LNCaP clone FGC (cell line): ENCODE results near the gene ADGRG4.
"Not testable (repeated sequence)": the region's sequence is repeated elsewhere in the genome, so short reads cannot be mapped to it uniquely, and the experiment has no call there.

ENCODE experiments used
- DNase-seq: peaks from one replicate; pipeline ENCODE4 v3.0.0-alpha.2; 2011; ENCODE audit warnings: low read depth
- H3K4me3 ChIP-seq: 2 replicates; pipeline ENCODE4 v1.5.1; 2011; ENCODE audit warnings: mild to moderate bottlenecking, low read depth, low read length, control low read depth
- TF ChIP-seq, protein P1 (sequence below): IDR thresholded peaks from 2 replicates; pipeline ENCODE4 v1.5.1; 2012; ENCODE audit warnings: mild to moderate bottlenecking; ENCODE audit not compliant: control insufficient read depth, insufficient read depth; ENCODE audit errors: extremely low read depth

ADGRG4 gene

DNA sequence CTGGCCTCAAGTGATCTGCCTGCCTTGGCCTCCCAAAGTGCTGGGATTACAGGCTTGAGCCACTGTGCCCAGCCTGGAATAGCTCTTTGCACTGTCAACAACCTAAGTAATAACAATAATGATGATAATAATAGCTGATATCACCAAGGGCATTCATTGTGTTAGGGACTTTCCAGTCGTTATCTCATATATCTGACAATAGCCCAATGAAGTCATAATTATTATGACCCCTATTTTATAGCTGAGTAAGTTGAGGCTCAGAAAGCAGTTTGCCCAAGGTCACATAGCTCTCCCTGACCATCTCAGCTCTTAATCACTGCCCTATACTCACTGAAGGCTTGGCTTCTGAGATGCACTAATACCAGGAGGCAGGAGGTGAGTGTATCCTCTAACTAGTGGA, 30.8 kb upstream of the ADGRG4 start:
- no peak for DNase-seq
- TF ChIP-seq, protein P1, sequence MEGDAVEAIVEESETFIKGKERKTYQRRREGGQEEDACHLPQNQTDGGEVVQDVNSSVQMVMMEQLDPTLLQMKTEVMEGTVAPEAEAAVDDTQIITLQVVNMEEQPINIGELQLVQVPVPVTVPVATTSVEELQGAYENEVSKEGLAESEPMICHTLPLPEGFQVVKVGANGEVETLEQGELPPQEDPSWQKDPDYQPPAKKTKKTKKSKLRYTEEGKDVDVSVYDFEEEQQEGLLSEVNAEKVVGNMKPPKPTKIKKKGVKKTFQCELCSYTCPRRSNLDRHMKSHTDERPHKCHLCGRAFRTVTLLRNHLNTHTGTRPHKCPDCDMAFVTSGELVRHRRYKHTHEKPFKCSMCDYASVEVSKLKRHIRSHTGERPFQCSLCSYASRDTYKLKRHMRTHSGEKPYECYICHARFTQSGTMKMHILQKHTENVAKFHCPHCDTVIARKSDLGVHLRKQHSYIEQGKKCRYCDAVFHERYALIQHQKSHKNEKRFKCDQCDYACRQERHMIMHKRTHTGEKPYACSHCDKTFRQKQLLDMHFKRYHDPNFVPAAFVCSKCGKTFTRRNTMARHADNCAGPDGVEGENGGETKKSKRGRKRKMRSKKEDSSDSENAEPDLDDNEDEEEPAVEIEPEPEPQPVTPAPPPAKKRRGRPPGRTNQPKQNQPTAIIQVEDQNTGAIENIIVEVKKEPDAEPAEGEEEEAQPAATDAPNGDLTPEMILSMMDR: no peak
- no peak overlapping the region for H3K4me3 ChIP-seq

DNA sequence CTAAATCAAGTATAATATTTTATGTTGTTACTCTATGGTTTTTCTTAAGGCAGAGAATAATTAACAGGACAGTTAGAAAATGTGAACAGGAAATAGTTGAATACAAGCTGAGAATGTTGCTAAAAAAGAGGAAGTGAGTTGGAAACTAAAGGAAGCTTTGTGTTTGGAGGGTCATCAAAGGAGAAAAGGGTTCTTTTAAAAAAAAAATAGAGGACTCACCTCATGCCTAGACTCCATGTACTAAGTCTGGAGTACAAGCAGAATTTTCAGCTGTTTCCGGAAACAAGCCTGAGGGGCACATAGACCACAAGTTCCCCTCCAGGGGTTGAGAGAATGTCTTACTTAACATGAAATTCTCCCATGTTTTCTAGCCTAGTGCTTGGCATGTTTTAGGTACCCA, 29.5 kb upstream of the ADGRG4 start:
- H3K4me3 ChIP-seq: no peak overlapping the region
- TF ChIP-seq, protein P1: no peak
- DNase-seq: no peak

GRCh38 chrX:136272325-136272724, 28.4 kb upstream of the ADGRG4 start:
- TF ChIP-seq, protein P1: no peak
- H3K4me3 ChIP-seq: no peak overlapping the region
- no peak for DNase-seq

DNA sequence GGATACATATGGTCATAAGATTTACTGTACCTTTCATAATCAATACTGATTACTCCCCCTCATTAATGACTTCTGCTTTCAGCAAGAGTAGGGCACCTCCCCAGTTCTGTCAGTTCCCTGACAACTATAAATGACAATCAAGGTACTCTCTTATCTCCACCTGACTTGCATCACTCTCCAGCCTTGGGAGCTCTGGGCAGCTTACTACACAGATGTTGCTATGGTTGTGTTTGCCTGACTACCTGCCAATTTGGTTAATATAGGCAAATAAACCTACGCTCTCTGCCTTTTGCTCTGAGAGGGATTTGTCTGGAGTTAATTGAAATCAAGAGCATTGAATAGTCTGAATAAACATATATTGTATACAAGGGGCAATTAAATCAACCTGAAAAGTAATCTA, 26.8 kb upstream of the ADGRG4 start:
- no peak overlapping the region for H3K4me3 ChIP-seq
- DNase-seq: peak; percentile 19
- TF ChIP-seq, protein P1: no peak

GRCh38 chrX:136275553-136275952, 25.2 kb upstream of the ADGRG4 start:
- no peak overlapping the region for H3K4me3 ChIP-seq
- no peak for DNase-seq
- TF ChIP-seq, protein P1: no peak

- not testable (repeated sequence) for H3K4me3 ChIP-seq, DNase-seq
Observed at GRCh38 chrX:136286375-136286774, 14.4 kb upstream of the ADGRG4 start.

DNA sequence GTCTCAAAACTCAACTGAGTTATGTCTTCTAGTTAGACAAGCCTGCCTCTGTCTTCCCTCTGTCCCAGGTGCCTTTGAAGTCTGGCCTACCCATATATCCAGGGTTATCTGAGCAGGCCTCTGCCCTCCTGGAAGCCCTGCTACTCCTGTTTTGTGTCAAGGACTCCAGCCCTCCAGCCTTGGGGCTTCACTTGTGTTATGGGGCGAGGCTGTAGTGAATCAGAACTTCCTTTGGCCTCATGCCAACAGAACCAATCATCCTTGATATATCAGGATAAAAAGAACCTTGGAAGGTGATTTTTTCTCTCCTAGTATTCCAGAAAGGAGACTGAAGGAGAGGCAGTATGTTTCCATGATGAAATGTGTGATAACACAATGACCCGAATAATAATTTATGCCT, 8.9 kb upstream of the ADGRG4 start:
- no peak for DNase-seq
- H3K4me3 ChIP-seq: no peak overlapping the region
- TF ChIP-seq, protein P1: no peak
